Measurements from ENCODE around the gene CAPN5. TPM values are rescaled to one million over a fixed set of nuclear protein-coding genes. Genes with fewer than 3 reads are reported as not detected.

The CAPN5 gene
- total and polyA plus RNA-seq, 2 experiments from 2014 or later, result 10.2 to 32.2 TPM

GRCh38 chr11:77026743-77027142 lies 40.0 kb upstream of the CAPN5 start:
- Mint-ChIP-seq H3K4me3 (no peak overlapping the region), H3K36me3 (ENCODE audit: low read depth) (no peaks in the 10 kb centered on the region), H3K4me1 (peaks cover 16% of the 10 kb centered on the region), H3K27me3 (ENCODE audit: insufficient read depth, low read depth, poor library complexity) (peaks cover 3% of the 10 kb centered on the region), H3K9me3 (no peaks in the 10 kb centered on the region; the same call in 2 of the 3 replicates), H3K27ac (no peak overlapping the region)
- H3F3A ChIP-seq (replicated peaks; ENCODE audit: low read depth), result no peaks in the 10 kb centered on the region
- no peaks in the 10 kb centered on the region for H3K79me2 ChIP-seq (replicated peaks; ENCODE audit: insufficient read depth)
- H3K27me3 ChIP-seq (ENCODE audit: insufficient read depth), result no peaks in the 10 kb centered on the region
- DNase-seq (ENCODE audit: low spot score), result no peak
- no peaks in the 10 kb centered on the region for H3K9me2 ChIP-seq (ENCODE audit: insufficient read depth)
- H3K4me3 ChIP-seq, result no peak overlapping the region
- no peaks in the 10 kb centered on the region for H3K36me3 ChIP-seq (ENCODE audit: insufficient read depth)
- H3K4me2 ChIP-seq, result no peak overlapping the region
- H4K20me1 ChIP-seq (replicated peaks; ENCODE audit: insufficient read depth), result no peaks in the 10 kb centered on the region; the same call in 1 of the 2 replicates
- TF ChIP-seq EZH2 (IDR thresholded peaks at IDR 0.05; ENCODE audit: low read depth, unreplicated experiment) (no peak), REST (IDR thresholded peaks at IDR 0.05; ENCODE audit: unreplicated experiment) (no peak), EZH2phosphoT487 (IDR thresholded peaks at IDR 0.05; ENCODE audit: unreplicated experiment) (no peak), CTCF (conservative IDR thresholded peaks at IDR 0.05; ENCODE audit: low read depth in 2 of 2) (no peak), STAT1 (IDR thresholded peaks at IDR 0.05; ENCODE audit: unreplicated experiment) (no peak), POLR2AphosphoS5 (IDR thresholded peaks at IDR 0.05; ENCODE audit: low read depth) (no peak), ZNF462 (CRISPR knock-in tag; IDR thresholded peaks at IDR 0.05) (no peak), ZNF331 (CRISPR knock-in tag; IDR thresholded peaks at IDR 0.05; ENCODE audit: low read depth) (no peak), ETS1 (IDR thresholded peaks at IDR 0.05) (no peak), JUNB (IDR thresholded peaks at IDR 0.05; ENCODE audit: unreplicated experiment) (no peak), CREB1 (CRISPR knock-in tag; IDR thresholded peaks at IDR 0.05; ENCODE audit: low read depth) (no peak), ZNF114 (CRISPR knock-in tag; IDR thresholded peaks at IDR 0.05) (no peak), NANOG (IDR thresholded peaks at IDR 0.05; ENCODE audit: borderline replicate concordance) (no peak)
- peak; percentile 37; the same call in 2 of the 3 replicates for ATAC-seq
- H3K27ac ChIP-seq (ENCODE audit: low read depth), result no peak overlapping the region
- H3K4me1 ChIP-seq (ENCODE audit: insufficient read depth), result peaks cover 4% of the 10 kb centered on the region
- H2AFZ ChIP-seq, result no peak overlapping the region

Data from GM23338 (cell line).